ENCODE data around the gene PLA2G6.
A peak's percentile ranks its signal among the peaks of the same experiment; 100 is the strongest.

PLA2G6 gene

DNA sequence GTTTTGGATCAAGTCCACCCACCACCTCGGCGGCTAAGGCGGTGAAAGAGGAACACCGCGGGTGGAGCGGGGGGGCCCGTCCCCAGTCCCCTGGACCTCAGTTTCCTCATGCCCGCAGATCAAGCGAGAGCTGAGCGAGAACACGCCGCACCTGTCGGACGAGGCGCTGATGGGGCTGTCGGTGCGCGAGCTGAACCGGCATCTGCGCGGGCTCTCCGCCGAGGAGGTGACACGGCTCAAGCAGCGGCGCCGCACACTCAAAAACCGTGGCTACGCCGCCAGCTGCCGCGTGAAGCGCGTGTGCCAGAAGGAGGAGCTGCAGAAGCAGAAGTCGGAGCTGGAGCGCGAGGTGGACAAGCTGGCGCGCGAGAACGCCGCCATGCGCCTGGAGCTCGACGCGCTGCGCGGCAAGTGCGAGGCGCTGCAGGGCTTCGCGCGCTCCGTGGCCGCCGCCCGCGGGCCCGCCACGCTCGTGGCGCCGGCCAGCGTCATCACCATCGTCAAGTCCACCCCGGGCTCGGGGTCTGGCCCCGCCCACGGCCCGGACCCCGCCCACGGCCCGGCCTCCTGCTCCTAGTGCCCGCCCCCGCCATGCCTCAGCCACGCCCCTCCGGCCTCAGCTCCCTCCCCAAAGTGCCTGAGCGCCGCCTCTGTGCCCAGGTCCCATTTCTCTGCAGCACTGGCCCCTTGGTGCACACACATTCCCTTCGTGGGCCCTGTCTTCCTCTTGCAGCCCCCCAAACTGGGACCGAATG is 32.8 kb upstream of the PLA2G6 start:
- no peak for DNase-seq

DNA sequence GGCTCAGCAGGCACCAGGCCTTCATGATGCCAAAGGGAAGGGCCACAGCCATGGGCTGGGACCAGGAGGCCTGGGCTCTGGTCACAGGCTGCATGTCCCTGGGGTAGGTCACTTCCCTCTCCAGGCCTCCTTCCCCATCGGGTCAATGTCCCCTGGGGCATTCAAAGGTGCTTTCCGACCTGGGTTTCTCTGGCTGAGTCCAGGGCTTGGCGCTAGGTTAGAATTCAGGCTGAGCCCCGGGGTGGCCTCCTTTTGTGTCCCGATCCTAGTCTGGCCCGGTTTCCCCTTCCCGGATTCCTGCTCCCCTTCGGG is 32.3 kb upstream of the PLA2G6 start:
- no peak for DNase-seq

DNA sequence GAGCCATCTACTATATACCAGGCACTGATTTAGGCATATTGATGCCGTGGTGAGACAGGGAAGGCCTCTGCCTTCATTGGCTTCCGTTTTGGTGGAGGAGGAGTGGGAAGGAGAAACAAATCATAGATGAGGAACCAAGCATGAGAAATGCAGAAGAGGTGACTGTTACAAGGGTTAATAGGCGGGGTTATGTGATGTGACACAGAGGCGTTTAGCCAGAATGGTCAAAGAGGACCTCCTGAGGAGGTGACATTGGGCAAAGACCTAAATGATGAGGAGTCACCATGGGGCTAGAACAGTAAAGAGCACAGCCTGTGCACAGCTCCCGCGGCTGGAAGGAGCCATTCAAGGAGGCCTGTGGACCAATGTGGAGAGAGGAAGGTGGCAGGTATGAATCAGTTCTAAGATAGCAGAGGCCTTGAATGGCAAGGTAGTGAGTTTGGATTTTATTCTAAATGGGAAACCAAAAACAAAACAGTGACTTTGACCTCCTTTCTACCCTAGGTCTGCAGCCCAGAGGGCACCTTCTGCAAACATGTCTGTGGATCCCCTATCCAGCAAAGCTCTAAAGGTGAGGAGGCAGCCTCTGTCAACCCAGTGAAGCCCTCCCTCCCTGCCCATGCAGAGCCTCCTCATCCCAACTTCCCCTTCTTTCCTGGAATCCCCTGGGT is 31.8 kb upstream of the PLA2G6 start:
- DNase-seq, result no peak

DNA sequence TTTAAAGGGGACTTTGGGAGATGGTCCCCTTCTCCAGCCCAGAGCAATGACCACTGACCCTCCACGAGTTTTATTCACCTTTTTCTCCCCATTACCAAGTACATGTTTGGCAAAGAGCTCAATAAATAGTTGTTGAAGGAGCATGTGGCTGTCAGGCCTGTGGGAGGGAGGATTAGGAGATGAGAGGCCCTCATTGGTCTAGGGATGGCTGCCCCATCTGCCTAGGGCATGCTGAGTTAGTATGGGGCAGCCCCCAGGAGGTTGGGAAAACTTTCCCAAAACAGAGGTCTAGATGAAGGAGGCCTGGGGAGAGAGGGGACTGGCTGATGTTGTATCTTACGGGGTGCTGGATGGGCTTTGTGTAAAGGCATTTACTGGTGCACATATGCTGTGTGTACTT is 30.8 kb upstream of the PLA2G6 start:
- DNase-seq, result no peak

DNA sequence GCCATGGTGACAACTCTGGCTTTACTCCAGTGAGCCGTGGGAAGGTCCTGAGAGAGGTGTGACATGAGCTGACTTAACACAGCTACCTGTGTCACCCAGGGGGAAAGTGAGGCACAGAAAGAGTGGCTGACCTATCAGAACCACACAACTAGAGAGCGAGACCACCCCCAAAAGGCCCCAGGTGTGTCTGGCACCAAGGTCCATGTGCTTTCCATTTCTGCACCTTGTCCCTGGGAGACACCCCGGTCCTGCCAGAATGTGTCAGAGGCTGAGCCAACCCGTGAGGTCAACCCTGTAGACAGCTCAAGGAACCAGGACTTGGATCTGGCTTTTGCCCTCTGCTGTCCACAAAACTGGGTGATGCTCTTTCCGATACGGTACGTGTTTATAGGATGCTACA is 29.9 kb upstream of the PLA2G6 start:
- DNase-seq, result no peak

DNA sequence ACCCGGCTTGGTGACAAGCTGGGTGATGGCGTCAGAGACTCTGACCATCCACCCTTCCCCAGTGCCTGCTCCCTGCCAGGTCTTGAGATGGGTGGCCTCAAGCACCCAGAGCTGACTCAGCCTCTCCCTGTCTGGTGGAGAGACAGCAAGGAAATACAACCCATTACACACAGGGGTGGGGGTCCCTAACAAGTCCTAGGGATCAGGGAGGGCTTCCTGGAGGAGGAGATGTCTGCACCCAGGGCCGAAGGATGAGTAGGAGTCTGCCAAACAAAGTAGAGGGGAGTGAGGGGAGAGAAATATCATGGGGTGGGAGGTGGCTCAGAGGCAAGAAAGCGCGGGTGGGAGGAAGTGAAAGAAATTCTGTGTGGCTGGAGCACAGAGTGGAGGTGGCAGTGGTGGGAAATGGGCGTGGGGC is 26.9 kb upstream of the PLA2G6 start:
- DNase-seq, result no peak

DNA sequence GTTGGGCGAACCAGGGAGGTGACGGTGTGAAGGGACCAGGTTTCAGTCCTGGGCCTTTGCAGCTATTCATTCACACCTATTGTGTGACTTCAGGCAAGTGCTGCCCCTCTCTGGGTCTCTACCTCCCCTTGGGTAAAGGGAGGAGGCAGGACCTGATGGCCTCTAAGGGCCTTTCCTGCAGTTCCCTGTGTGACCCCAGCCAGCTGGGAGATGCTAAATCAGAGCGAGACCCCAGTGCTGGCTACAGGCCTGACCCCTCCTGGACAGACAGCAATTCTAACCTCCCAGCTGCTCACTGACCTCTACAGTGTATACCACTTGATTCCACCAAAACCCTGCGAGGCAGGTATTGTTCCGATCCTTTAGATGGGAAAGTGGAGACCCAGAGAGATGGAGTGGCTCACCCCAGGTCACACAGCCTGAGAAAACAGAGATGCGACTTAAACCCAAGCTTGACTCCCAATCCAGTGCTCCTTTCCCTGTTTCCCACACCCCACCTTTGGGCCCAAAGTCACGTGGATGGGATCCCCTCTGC is 26.3 kb upstream of the PLA2G6 start:
- DNase-seq, result no peak

DNA sequence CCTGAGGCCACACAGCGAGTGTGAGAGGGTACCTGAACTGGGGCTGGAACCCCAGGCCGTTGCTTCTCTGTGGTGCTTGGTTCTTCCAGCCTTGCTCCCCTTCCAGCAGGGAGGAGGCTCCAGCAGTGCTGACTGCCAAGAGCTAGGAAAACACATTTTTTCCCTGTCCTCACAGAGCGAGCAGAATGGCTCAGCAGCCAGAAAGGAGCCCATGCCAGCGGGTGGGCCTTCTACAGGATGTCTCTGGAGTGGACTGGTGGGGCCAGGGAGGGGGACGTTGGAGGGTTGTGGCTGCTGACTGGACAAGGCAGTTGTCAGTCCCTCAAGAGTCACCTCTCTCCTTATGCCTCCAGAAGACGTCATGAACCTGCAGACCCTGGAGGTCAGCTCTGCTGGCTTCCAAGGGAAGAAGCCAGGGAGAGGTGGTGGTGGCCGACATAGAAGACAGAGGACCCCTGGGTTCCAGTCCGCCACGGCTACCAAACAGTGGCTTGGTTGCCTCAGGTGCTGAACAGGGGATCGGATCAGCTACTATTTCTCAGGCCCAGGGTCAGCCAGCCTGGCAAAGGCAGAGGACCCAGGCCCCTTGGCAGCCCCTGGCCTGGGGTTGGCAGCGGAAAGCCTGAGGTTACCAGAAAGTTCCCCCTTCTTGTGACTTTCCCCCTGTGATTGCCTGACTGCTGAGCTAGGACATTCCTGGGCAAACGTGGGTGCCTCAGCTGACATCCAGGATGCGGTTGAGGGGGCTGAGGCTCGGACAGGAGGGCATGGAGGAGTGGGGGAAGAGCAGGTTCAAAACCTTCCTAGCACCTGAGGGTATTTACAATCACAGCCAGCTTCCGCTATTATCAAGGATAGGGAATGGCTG is 23.9 kb upstream of the PLA2G6 start:
- no peak for DNase-seq

DNA sequence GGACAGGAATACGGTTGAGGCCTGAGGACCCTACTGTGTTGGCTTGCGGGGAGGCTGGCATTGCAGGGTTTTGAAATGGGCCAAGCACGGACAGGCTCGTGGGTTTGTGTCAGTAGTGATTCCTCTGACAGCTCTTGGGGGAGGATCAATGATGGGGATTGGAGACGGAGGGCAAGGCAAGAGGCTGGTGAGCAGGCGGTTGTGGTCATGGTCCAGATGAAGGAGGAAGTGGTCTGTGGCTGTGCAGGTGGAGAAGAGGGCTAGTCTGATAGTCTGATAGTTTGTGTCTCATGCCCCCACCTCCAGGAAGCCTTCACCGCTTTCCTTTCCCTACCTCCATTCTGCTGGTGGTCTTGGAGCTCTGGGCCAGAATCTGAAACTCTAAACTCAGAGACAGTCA is 23.2 kb upstream of the PLA2G6 start:
- DNase-seq, result no peak

DNA sequence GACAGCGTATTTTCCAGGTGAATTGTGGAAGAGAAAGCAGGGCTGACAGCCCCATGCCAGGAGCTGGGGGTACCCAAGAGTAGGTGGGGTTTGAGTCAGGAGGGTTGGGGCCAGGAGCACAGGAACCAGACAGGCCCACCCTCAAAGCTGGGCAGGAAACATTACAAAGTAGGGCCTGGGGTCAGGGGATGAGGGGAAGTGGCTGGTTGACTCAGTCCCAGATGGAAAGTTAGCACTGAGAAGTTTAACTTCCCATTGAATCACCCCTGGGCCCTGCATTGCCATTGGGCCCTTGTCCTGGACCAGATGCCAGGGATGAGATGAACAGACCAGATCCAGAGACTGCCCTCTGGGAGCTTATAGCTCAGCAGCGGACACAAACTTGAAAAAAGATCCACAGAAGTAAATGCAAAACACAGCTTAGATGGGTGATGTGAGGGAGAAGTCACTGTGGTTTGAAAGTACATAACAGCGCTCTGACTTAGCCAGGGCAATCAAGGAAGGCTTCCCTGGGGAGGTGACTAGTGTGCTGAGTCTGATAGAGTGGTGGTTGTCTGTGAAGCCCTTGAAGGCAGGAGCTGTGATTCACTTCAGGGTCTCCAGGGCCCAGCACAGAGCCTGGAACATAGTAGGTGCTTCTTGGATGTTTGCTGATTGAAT is 22.4 kb upstream of the PLA2G6 start:
- DNase-seq, result no peak

DNA sequence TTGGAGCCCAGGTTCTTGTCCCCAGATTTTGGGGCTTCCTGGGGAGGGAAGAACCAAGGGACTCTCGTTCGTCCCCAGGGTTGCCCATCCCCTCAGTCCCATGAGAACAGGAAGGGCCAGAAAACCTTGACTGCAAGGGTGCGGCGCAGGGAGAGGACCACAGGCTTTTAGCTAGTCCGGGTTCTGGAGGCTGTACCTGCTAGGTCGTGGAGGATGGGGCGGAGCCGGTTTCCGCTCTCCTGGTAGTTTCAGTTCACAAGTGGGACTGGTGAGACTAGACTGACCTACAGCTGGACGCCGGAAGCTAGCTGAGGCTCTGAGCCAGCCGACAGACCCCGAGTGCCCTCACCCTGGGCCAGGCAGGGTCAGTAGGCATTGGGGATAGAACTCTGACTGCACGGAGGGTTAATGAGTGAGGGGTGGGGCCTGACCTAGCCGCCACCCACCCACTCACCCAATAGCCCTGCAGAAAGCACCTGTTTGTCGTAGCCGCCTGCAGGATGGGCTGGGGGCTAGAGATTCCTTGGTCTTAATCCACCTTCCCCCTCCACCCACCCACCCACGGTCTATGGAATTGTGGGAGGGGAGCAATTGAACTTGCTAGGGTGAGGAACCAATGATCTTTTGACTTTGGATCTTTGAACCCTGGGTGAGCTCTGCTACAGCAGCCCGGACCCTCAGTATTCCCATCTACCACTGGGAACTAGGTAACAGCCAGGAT is 21.6 kb upstream of the PLA2G6 start:
- no peak for DNase-seq

DNA sequence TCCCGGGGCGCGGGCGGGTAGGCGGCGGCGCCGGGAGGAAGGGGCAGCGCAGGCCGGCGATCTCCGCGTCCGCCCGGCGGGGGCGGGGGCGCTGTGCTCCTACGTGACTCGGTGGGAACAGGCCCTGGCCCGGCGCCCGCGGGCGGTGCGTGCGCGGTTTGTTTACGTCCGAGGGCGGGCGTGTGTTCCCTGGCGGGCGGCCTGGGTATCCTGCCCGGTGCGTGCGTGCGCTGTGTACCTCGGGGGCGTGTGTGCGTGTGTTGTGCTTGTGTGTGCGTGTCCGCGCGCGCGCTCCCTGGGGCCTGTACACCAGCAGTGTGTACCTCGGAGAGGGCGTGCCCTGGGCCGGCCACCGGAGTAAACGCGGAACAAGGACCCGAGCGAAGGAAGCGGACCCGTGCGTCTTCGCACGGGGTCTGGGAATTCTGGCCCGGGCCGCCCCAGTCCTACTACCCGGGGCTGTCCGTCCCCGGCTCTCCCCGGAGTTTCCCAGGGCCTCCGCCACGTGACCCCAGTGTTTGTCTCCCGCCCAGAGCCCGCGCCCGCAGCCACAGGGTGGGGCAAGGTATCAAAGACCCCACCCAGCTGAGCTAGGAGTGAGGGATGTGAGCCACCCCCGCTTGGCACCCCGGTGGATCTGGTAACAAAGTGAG is 20.9 kb upstream of the PLA2G6 start:
- no peak for DNase-seq

DNA sequence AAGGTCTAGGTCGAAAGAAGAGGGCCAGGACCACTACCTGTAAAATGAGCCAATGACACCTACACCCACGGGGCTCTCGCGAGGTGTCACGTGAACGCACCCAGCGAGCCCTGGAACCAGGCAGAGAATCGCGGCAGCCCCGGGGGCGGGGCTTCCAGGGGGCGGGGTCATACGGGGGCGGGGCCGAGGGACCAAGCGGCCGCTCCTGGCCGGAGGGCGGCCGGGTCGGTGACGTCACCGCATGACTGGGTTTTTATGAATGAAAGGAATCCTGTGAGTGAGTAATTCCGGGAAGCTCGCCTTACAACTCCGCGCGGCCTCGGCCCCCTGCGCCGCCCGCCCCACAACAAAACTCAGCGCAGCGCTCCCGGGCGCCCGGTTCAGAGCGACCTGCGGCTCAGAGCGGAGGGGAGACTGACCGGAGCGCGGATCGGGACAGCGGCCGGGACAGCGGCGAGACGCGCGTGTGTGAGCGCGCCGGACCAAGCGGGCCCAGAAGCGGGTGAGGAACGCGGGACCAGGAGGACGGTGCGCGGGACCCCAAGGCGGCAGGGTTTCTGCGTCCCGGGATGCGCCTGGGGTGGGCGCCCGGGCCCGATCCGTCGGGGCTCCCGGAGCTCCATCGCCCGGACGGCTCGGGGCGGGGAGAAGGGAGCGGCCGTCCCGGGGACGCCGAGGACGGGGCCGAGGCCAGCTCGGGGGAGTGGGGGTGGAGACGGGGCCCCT is 20.2 kb upstream of the PLA2G6 start, which contains the start of gene MAFF:
Gene MAFF, plus strand, starts transcription at position 284 of the 726 bp plus-strand sequence. CDS start 11,860 bp downstream, outside the sequence.
- DNase-seq, result peak; percentile 88

DNA sequence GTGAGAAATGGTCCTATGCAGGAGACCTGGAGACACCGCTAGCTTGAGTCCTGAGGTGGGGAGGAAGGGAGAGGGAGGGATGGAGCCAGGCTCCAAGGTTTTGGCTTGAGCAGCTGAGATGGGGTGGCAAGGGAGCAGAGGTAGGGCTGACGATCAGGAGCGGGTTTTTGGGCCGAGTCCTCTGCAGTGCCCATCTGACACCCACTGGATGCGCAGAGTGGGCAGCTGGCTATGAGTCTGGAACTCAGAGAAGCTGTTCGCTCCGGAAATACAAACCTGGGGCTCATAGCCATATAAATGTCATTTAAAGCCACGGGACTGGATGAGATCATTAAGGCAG is 19.7 kb upstream of the PLA2G6 start:
- no peak for DNase-seq

DNA sequence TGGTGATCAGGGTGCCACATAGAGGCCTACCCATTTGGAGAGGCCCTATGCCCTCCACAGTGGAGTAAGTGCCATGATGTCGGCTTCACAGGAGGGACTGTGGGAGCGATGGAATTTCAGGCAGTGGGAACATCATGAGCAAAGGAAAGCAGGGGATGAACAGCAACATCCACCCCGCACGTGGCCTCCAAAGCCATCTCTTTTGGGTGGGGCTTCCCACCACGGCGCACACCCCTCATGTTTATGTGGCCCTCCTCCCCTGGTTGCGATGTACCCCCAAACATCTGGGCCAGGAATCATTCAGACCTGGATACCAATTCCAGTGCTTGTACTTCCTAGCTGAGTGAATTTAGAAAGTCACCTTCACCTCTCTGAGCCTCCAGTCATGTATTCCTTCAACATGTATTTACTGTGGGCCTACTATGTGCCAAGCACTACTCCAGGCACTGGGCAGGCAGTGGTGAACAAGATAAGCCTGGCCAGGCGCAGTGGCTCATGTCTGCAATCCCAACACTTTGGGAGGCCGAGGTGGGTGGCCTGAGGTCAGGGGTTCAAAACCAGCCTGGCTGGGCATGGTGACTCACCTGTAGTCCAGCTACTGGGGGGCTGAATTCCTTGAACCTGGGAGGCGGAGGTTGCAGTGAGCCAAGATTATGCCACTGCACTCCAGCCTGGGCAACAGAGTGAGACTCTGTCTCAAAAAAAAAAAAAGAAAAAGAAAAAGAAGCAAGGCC is 18.4 kb upstream of the PLA2G6 start:
- no peak for DNase-seq

DNA sequence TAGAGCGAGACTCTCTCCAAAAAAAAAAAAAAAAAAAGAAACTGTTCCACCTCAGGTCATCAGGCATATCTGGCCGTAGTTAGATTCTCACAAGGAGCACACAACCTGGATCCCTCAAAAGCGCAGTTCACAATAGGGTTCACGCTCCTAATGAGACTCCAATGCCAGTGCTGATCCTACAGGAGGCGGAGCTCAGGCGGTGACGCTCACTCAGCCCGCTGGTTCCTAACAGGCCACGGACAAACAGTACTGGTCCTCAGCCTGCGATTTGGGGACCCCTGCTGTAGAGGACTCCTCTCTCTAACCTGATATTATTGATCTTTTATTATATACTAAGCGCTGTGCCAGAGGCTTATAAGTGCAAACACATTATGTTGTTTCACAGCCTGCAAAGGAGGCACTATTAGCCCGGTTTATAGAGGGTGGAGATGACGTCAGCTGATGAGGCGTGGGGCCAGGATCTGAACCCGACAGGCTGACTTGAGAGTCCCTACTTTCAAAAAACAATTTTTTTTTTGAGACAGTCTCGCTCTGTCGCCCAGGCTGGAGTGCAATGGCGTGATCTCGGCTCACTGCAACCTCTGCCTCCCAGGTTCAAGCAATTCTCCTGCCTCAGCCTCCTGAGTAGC is 15.3 kb upstream of the PLA2G6 start:
- DNase-seq, result peak; percentile 51

DNA sequence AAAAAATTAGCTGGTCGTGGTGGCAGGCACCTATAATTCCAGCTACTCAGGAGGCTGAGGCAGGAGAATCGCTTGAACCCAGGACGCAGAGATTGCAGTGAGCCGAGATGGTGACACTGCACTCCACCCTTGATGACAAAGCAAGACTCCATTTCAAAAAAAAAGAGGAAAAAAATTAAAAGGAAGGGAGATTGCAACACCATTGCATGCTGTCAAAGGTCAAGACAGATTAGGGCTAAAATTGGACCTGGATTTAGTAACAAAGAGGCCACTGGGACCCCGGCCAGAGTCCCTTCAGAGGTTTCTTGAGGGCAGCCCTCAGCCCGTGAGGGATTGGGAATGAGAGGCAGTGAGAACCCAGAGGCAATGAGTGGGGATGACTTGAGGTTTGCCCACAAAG is 11.9 kb upstream of the PLA2G6 start:
- no peak for DNase-seq

DNA sequence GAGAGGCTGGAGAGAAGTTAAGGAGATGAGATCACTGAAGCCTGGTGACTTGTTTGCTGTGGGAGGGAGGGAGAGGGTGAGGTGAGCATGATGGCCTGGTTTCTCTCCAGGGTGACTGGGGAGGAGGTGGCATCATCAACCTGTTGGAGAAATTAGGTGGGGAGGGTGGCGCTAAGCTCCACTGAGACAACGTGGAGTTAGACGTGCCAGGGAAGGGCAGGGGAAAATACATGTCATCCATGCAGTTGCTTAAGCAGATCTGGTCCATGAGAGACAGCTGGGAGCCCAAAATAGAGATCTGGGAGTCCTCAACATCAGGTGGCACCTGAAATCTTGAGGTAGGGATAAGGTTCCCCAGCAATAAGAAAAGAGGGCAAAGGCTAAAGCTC is 10.8 kb upstream of the PLA2G6 start:
- no peak for DNase-seq

DNA sequence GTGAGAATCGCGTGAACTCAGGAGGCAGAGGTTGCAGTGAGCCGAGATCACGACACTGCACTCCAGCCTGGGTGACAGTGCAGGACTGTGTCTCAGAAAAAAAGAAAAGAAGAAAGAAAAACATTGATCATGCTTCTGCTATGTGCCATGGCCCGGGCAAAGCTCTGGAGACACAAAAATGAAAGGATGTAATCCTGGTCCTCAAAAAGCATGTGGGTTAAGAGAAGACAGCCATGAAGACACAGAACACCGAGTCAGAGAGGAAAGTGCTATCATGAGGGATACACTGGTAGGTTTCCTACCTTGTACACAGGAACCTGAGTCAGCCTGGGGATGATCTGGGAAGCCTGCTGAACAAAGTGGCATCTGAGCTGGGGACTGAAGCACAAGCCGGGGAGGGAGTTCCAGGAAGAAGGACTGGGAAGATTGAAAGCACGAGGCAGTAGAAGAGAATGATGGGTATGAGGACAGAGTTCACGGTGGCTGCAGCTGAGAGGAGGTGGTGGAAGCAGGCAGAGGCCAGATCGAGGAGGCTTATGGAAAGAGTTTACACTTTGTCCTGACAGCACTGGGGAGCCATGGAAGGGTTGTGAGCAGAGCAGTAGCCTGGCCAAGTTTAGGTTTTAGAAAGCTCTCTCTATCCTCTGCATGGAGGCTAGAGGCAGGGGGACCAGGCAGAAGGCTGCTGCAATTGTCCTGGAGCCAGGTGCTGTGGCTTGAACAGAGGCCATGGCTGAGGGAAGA is 10.3 kb upstream of the PLA2G6 start:
- no peak for DNase-seq
